ENCODE measurements around the gene TLL2.

Gene TLL2

DNA sequence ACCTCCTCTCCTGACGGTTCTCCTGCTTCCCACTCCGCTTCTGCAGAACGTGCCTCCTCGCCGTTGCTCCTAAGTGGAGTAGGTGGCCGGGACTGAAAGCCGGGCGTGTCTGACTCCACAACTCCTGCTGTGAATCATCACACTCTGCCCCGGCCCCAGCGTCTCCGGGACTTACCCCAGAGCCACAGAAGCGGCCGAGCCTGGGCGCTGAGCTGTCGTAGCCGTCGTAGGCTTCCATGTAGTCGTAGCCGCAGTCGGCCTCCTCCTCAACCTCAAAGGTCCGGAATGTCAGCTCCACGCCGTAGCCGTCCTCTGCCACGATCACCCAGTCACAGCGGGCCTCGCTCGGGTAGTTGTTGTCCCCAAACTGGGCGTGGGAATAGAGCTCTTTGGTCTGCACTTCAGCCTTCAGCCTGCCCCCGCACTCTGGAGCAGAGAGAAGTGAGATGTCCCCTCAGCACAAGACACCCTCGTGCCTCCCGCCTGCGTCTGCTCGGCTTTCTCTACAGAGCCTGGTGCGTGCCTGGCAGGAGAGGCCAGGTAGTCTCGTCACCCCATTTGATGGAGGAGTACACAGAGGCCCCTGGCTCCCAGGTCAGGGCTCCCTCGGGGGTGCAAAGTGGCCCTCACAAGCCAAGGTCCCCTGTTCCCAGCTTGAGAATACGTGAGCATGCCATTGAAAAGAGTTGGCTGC lies 143.7 kb downstream of the TLL2 start:
- Mint-ChIP-seq H3K9me3 (no peaks in the 10 kb centered on the region), H3K4me1 (peaks cover 5 to 10% of the 10 kb centered on the region in 2 donors), H3K27ac (no peak overlapping the region), H3K27me3 (peaks cover 10 to 14% of the 10 kb centered on the region in 2 donors), H3K36me3 (no peaks in the 10 kb centered on the region), H3K4me3 (no peak overlapping the region)
- no peak for ATAC-seq (replicated peaks)
- no peak for DNase-seq

DNA sequence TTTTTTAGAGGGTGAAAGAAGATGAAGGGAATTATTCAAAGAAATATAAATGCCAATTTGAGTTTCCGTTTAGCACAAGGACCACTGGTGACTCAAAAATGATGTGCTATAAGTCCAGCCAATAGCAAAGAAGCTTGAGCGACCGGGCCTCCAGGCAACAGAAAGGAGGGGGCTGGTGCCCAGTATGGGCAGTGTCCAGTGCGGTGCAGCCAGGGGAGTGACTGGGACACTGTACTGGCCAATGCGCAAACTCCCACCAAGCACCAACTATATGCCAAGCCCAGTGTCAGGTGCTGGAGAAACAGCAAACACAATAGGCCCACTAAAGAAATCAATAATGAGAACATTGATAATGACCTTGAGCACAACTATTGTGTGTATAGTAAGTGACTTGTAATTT lies 144.8 kb downstream of the TLL2 start:
- Mint-ChIP-seq H3K4me1 (no peaks in the 10 kb centered on the region), H3K27me3 (peaks cover 6% of the 10 kb centered on the region in 2 donors), H3K4me3 (no peak overlapping the region), H3K27ac (no peak overlapping the region), H3K36me3 (no peaks in the 10 kb centered on the region), H3K9me3 (no peaks in the 10 kb centered on the region)
- DNase-seq, result no peak
- no peak for ATAC-seq (replicated peaks)

DNA sequence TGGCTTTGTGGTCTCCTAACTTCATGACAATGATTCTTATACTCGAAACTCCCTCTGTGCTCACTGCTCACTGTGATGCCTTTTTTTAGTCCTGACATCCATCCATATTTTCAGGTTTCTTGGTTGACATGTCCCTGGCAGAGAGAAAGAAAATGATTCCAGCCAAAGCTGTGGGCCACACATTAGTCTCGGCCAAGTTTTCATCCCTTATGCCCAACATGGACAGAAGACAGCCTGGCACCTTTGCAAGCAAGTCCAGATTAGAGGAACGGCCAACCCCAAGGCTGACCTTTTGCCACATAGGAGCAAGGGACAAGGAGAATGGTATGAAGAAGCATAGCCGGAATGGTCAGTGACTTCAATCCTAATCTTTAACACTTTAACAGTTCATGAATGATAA lies 146.3 kb downstream of the TLL2 start:
- no peak overlapping the region for H3K27ac Mint-ChIP-seq
- no peaks in the 10 kb centered on the region for H3K9me3 Mint-ChIP-seq
- no peaks in the 10 kb centered on the region for H3K4me1 Mint-ChIP-seq
- ATAC-seq (replicated peaks) (no peak), DNase-seq (no peak)
- no peaks in the 10 kb centered on the region for H3K27me3 Mint-ChIP-seq
- H3K36me3 Mint-ChIP-seq, result no peaks in the 10 kb centered on the region
- no peak overlapping the region for H3K4me3 Mint-ChIP-seq

- H3K9me3 Mint-ChIP-seq, result no peaks in the 10 kb centered on the region
- no peak for ATAC-seq (replicated peaks)
- no peak overlapping the region for H3K4me3 Mint-ChIP-seq
- H3K27ac Mint-ChIP-seq, result no peak overlapping the region
- DNase-seq, result no peak
- H3K4me1 Mint-ChIP-seq, result no peaks in the 10 kb centered on the region
- no peaks in the 10 kb centered on the region for H3K27me3 Mint-ChIP-seq
- no peaks in the 10 kb centered on the region for H3K36me3 Mint-ChIP-seq
These were observed 147.2 kb downstream of the TLL2 start for GRCh38 chr10:96366508-96366907.

DNA sequence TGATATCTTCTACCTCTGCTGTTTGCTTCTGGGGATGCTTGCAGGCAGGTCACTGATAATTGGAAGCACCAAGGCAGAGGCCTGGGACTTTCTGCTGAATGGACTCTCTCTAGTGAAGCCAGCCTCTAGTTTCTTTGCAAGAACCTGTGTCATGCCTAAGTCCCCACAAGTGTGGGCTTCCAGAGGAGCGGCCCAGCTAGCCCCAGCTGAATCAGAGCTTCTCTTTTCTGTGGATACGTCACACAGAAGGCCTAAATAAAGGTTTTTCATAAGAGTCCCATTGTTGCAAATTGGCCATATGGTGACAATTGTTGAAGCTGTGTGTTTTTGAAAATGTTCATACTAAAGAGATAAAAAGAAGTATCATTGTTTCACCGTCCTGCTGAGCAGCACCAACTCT lies 148.2 kb downstream of the TLL2 start:
- DNase-seq (no peak), ATAC-seq (replicated peaks) (no peak)
- no peak overlapping the region for H3K27ac Mint-ChIP-seq
- H3K9me3 Mint-ChIP-seq, result no peaks in the 10 kb centered on the region
- H3K36me3 Mint-ChIP-seq, result no peaks in the 10 kb centered on the region
- no peaks in the 10 kb centered on the region for H3K27me3 Mint-ChIP-seq
- no peak overlapping the region for H3K4me3 Mint-ChIP-seq
- H3K4me1 Mint-ChIP-seq, result no peaks in the 10 kb centered on the region

DNA sequence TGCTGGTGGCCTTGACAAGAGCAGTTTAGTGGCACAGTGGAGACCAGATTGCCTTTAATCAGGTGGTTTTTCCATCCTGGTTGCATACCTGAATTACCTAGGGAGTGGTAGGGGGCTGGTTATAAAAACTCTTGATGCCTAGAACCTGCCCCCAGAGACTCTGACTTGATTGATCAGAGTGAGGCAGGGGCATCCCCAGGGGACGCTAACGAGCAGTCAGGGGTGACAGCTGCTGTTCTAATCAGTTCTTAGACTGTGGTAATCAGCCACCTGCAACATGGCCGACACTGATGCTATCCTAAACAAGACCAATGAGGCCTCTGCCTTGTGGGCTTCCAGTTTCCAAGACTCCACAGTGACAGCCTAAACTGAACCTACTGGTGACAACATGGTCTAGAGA lies 153.0 kb downstream of the TLL2 start:
- H3K4me1 Mint-ChIP-seq, result peaks cover 0 to 2% of the 10 kb centered on the region in 2 donors
- no peaks in the 10 kb centered on the region for H3K36me3 Mint-ChIP-seq
- no peak for ATAC-seq (replicated peaks)
- H3K27ac Mint-ChIP-seq, result no peak overlapping the region
- H3K27me3 Mint-ChIP-seq, result peaks cover 0 to 19% of the 10 kb centered on the region in 2 donors
- no peak for DNase-seq
- H3K4me3 Mint-ChIP-seq, result no peak overlapping the region
- H3K9me3 Mint-ChIP-seq, result no peaks in the 10 kb centered on the region

DNA sequence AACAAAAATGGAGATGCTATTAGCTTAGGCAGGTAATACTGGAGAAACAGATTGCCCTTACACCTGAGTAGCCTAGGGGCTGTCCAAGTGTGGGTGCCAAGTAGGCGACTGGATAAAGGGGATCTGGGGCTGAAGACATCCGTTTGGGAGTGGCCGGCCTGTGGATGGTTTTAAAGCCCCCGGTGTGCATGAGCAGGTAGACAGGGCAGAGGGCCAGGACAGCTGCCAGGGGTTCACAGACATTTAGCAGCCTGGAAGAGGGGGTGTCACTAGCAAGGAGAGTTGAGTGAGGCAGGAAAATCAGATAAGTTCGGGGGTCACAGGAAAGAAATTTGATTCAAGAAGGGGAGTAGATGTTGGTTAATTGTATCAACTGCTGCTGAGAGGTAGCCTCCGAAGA lies 153.4 kb downstream of the TLL2 start:
- DNase-seq (no peak), ATAC-seq (replicated peaks) (no peak)
- Mint-ChIP-seq H3K36me3 (no peaks in the 10 kb centered on the region), H3K4me3 (no peak overlapping the region), H3K4me1 (peaks cover 0 to 2% of the 10 kb centered on the region in 2 donors), H3K27me3 (peaks cover under 1 to 19% of the 10 kb centered on the region in 2 donors), H3K9me3 (no peaks in the 10 kb centered on the region), H3K27ac (no peak overlapping the region)

- H3K36me3 Mint-ChIP-seq, result no peaks in the 10 kb centered on the region
- ATAC-seq (replicated peaks), result no peak
- peaks cover 0 to 2% of the 10 kb centered on the region in 2 donors for H3K4me1 Mint-ChIP-seq
- H3K9me3 Mint-ChIP-seq, result no peaks in the 10 kb centered on the region
- no peak for DNase-seq
- no peak overlapping the region for H3K4me3 Mint-ChIP-seq
- H3K27ac Mint-ChIP-seq, result no peak overlapping the region
- peaks cover 4 to 19% of the 10 kb centered on the region in 2 donors for H3K27me3 Mint-ChIP-seq
These were observed 154.1 kb downstream of the TLL2 start for GRCh38 chr10:96359616-96360015.

GRCh38 chr10:96358851-96359540 lies 154.7 kb downstream of the TLL2 start, which contains the start of gene OPALIN:
Gene OPALIN, minus strand, starts transcription at chr10:96359002. Its CDS starts 106 bp downstream, at chr10:96358896.
- H3K36me3 Mint-ChIP-seq, result no peaks in the 10 kb centered on the region

GRCh38 chr10:96357038-96357620 lies 156.6 kb downstream of the TLL2 start:
- ATAC-seq (replicated peaks), result no peak
- Mint-ChIP-seq H3K4me1 (peaks cover 0 to 2% of the 10 kb centered on the region in 2 donors), H3K36me3 (no peaks in the 10 kb centered on the region), H3K4me3 (no peak overlapping the region), H3K27ac (no peak overlapping the region), H3K9me3 (no peaks in the 10 kb centered on the region), H3K27me3 (peaks cover 10 to 19% of the 10 kb centered on the region in 2 donors)
- no peak for DNase-seq

More at GRCh38 chr10:96358851-96359540, 154.7 kb downstream of the TLL2 start, which contains the start of gene OPALIN:
- ATAC-seq (replicated peaks), result no peak
- peaks cover 4 to 19% of the 10 kb centered on the region in 2 donors for H3K27me3 Mint-ChIP-seq
- peaks cover 0 to 2% of the 10 kb centered on the region in 2 donors for H3K4me1 Mint-ChIP-seq
- no peak within 1 kb of the TSS for H3K4me3 Mint-ChIP-seq
- no peak for DNase-seq
- H3K9me3 Mint-ChIP-seq, result no peaks in the 10 kb centered on the region
- no peak within 1 kb of the TSS for H3K27ac Mint-ChIP-seq

DNA sequence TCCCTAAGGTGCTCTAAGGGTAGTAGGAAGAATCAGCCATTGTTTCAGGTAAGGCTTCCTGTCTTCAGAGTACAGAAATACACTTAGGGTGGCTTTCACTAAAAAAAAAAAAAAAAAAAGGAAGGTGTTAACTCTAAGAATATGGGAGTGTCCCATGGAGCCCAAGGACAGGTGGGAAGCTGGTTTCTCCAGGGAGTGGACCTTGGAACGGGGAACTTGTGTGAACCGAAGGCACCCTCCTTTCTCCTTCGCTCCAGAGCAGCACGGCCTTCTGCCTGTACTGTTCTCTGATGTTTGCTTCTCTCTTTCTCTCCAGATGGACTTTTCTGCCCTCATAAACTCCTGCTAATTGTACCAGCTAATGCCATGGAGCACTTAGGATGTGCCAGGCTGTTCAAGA lies 161.1 kb downstream of the TLL2 start:
- no peak for DNase-seq
- Mint-ChIP-seq H3K27me3 (peaks cover 10 to 11% of the 10 kb centered on the region in 2 donors), H3K27ac (no peak overlapping the region), H3K36me3 (no peaks in the 10 kb centered on the region), H3K4me1 (no peaks in the 10 kb centered on the region), H3K9me3 (no peaks in the 10 kb centered on the region), H3K4me3 (no peak overlapping the region)
- no peak for ATAC-seq (replicated peaks)

DNA sequence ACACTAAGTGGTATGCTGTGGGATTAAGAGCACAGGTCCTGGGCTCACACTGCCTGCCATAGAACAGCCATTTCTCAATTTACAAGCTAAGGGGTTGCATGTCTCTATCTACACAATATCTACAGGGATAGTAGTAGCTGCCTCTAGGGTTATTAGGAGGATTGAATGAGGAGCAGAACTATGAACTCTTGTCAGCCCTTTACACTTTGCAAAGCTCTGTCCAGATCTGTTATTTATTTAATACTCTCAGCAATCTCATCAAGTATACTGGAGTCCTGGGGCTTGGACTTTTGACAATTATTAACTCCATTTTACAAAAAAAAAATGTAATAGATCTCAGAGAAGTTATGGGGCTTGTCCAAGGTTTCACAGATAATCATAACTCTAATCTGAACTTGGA lies 161.7 kb downstream of the TLL2 start:
- Mint-ChIP-seq H3K9me3 (peaks cover 0 to 3% of the 10 kb centered on the region in 2 donors), H3K27me3 (peaks cover 10% of the 10 kb centered on the region in 2 donors), H3K36me3 (peaks cover 0 to 5% of the 10 kb centered on the region in 2 donors), H3K4me1 (no peaks in the 10 kb centered on the region), H3K4me3 (no peak overlapping the region), H3K27ac (no peak overlapping the region)
- no peak for ATAC-seq (replicated peaks)
- no peak for DNase-seq

DNA sequence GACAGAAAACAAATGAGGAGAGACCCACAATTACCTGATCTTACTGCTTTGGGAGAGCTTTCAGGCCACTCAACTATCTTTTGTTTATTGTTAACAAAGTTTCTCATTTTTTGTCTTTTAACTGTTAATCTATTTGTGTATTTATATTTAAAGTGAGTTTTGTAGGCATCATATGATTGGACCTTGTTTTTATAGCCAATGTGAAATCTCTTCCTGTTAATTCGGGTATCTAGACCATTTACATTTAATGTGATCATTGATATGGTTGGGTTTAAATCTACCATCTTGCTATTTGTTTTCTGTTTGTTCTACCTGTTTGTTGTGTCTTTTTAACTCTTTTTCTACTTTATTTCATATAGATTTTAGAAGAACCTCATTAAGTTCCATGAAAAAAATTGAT lies 167.4 kb downstream of the TLL2 start:
- peaks cover 8 to 21% of the 10 kb centered on the region in 2 donors for H3K4me1 Mint-ChIP-seq
- peaks cover 6 to 10% of the 10 kb centered on the region in 2 donors for H3K36me3 Mint-ChIP-seq
- H3K4me3 Mint-ChIP-seq, result no peak overlapping the region
- ATAC-seq (replicated peaks) (no peak), DNase-seq (no peak)
- H3K9me3 Mint-ChIP-seq, result peaks cover 7 to 12% of the 10 kb centered on the region in 2 donors
- no peaks in the 10 kb centered on the region for H3K27me3 Mint-ChIP-seq
- H3K27ac Mint-ChIP-seq, result no peak overlapping the region

- Mint-ChIP-seq H3K27me3 (no peaks in the 10 kb centered on the region), H3K4me3 (no peak overlapping the region), H3K27ac (no peak overlapping the region), H3K4me1 (peaks cover 8 to 21% of the 10 kb centered on the region in 2 donors), H3K9me3 (peaks cover 7 to 12% of the 10 kb centered on the region in 2 donors), H3K36me3 (peaks cover 6 to 10% of the 10 kb centered on the region in 2 donors)
- DNase-seq (no peak), ATAC-seq (replicated peaks) (no peak)
These were observed 168.5 kb downstream of the TLL2 start for GRCh38 chr10:96345222-96345621.
